ENCODE measurements around the gene GLS2.

The GLS2 gene

DNA sequence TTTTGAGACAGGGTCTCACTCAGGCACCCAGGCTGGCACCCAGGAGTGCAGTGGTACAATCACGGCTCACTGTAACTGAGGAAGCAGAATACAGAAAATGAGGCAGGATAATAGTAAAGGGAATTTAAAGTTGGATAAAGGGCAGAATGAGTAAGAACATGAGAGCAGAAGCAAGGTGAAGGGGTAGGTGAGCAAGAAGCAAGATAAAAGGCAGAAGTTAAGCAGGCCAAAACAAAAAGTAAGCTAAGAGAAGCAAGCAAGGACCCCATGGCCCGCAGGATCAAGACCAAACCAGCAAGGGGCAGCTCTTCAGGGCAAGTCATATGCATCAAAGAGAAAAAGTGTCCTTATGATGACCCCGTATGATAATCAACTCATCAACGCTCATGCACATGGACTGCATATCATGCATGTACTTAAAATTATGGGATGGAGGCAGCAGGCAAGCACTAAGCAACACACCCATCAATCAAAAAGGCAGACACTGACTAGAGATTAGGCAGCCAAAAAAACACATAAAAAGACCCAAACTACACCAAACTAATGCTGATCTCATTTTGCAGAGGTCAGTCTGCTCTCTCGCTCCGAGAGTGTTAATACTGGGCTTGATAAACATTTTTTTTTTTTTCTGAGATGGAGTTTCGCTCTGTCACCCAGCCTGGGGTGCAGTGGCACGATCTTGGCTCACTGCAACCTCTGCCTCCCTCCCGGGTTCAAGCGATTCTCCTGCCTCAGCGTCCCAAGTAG, 50.4 kb downstream of the GLS2 start:
- DNase-seq: no peak

DNA sequence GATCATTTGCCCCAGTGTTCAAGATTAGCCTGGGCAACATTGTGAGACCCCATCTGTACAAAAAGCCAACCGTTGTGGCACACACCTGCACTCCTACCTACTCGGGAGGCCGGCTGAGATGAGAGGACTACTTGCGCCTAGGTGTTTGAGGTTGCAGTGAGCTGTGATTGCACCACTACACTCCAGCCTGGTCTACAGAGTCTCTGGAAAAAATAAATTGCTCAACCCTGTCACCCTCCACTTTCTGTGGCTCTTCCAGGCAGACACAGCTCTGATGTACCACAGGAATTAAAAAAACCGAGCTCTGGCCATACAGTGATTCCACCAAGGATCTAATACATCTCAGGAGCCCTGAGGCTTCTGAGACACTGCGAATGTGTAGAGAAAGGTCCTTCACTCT, 53.1 kb downstream of the GLS2 start:
- DNase-seq: no peak

DNA sequence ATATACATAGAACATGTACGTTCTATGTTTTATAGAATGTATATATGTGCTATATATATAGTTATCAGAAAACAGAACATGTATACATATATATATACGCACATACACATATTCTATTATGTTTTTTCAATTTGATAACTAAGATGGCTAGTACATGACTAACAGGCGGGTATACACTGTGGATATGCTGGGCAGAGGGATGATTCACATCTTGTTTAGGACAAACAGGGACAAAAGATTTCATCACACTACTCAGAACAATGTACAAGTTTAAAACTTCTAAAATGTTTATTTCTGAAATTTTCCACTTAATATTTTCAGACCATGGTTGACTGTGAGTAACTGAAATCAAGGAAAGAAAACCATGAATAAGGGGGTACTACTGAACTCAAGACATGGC, 56.1 kb downstream of the GLS2 start:
- no peak for DNase-seq

DNA sequence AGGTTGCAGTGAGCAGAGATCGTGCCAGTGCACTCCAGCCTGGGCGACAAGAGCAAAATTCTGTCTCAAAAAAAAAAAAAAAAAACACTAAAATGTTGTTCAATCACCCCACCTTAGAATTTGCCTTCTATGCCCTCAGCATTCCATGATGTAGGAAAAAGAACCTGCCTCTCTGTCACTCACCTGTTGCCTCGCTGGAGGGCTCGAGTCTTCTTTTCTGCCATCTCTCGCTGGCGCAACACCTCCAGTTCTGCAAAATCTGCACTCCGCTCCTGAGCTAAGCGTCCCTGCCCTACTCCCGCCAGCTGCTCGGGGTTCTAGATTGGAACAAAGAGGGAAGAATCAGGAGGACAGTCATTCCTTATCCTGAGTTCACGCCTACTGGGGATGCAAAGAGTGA, 56.7 kb downstream of the GLS2 start:
- no peak for DNase-seq

DNA sequence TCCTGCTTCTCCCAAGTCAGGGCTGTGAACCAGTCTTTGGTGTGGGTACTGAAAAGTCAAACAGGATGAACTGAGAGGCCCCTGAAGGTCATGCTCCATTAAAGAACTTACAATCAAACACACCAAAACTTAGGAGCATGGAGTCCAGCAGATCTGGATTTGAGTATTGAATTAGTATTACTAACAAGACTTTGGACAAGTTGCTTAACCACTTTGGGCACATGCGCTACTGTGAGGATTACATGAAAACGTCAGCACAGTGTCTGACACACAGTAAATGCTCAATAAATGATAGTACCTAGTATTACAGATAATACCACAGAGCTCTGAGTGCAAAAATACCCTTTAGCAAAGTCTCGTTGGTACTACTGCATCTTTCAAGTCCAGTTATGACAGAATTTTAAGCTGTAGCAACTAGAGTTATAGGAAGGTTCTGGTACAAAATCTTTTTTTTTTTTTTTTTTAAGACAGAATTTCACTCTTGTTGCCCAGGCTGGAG, 62.0 kb downstream of the GLS2 start:
- DNase-seq: no peak

DNA sequence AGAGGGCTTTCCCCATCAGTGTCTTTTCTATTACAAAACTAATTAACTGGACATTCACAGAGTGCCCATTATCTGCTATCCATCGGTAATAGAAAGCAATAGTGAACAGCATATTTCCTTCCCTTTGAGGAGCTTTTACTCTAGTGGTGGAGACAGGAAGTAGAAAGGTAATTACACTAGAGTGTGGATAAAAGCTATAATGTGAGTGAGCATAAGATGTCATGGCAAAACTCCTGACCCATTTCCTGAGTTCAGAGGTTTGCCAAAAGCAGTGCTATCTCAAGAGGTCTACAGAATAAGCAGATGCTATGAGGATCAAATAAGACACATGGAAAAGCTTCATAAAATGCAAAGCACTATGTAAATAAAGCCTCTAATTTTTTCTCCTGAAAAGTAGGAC, 62.8 kb downstream of the GLS2 start:
- no peak for DNase-seq
